ENCODE measurements around the gene LAPTM4A. TPM values are rescaled to one million over a fixed set of nuclear protein-coding genes. Genes with fewer than 3 reads are reported as not detected.

The LAPTM4A gene
- total RNA-seq, 1 experiment from 2014 or later, result 123 TPM

DNA sequence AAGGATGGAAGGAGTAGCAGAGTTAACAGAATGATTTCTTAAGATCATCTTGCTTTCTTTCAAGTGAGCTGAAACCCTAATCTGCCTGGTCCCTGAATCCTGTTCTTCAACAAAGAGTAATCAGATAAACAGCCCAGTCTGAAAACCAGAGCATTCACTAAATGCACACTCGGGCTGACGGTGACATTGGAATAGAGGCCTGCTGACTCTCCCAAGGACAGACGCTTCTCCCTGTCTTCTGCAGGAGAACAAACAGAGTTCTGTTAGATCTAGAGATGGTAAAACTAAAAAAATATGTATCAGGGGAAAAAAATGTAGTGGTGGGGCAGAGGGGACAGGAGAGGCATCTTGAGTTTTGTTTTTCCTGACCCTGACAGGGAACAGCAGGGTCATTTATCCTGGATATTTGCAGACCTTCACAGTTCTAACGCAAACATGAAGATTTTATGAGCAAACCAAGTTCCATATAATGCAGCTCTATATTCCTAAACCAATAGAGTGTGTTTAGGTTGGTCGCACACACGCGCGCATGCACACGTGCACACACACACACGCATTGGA is 46.3 kb downstream of the LAPTM4A start:
- TF ChIP-seq, protein P1, sequence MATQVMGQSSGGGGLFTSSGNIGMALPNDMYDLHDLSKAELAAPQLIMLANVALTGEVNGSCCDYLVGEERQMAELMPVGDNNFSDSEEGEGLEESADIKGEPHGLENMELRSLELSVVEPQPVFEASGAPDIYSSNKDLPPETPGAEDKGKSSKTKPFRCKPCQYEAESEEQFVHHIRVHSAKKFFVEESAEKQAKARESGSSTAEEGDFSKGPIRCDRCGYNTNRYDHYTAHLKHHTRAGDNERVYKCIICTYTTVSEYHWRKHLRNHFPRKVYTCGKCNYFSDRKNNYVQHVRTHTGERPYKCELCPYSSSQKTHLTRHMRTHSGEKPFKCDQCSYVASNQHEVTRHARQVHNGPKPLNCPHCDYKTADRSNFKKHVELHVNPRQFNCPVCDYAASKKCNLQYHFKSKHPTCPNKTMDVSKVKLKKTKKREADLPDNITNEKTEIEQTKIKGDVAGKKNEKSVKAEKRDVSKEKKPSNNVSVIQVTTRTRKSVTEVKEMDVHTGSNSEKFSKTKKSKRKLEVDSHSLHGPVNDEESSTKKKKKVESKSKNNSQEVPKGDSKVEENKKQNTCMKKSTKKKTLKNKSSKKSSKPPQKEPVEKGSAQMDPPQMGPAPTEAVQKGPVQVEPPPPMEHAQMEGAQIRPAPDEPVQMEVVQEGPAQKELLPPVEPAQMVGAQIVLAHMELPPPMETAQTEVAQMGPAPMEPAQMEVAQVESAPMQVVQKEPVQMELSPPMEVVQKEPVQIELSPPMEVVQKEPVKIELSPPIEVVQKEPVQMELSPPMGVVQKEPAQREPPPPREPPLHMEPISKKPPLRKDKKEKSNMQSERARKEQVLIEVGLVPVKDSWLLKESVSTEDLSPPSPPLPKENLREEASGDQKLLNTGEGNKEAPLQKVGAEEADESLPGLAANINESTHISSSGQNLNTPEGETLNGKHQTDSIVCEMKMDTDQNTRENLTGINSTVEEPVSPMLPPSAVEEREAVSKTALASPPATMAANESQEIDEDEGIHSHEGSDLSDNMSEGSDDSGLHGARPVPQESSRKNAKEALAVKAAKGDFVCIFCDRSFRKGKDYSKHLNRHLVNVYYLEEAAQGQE (IDR thresholded peaks at IDR 0.05; ENCODE audit: insufficient read depth in 1 of 2, low read depth in 2 of 2, low read length in 1 of 2), result no peak
- TF ChIP-seq SIN3A (IDR thresholded peaks at IDR 0.05; ENCODE audit: borderline replicate concordance, insufficient read depth, low read depth, low read length) (no peak), TCF7L2 (IDR thresholded peaks at IDR 0.05; ENCODE audit: low read depth, low read length) (no peak), POLR2AphosphoS5 (IDR thresholded peaks at IDR 0.05; ENCODE audit: low read depth, low read length) (no peak)
- TF ChIP-seq, protein P2, sequence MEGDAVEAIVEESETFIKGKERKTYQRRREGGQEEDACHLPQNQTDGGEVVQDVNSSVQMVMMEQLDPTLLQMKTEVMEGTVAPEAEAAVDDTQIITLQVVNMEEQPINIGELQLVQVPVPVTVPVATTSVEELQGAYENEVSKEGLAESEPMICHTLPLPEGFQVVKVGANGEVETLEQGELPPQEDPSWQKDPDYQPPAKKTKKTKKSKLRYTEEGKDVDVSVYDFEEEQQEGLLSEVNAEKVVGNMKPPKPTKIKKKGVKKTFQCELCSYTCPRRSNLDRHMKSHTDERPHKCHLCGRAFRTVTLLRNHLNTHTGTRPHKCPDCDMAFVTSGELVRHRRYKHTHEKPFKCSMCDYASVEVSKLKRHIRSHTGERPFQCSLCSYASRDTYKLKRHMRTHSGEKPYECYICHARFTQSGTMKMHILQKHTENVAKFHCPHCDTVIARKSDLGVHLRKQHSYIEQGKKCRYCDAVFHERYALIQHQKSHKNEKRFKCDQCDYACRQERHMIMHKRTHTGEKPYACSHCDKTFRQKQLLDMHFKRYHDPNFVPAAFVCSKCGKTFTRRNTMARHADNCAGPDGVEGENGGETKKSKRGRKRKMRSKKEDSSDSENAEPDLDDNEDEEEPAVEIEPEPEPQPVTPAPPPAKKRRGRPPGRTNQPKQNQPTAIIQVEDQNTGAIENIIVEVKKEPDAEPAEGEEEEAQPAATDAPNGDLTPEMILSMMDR (IDR thresholded peaks at IDR 0.05), result no peak
- H3K27me3 ChIP-seq (ENCODE audit: control insufficient read depth, insufficient read depth, low read length), result no peaks in the 10 kb centered on the region
- ATAC-seq (no peak), DNase-seq (ENCODE audit: low read depth, low spot score) (no peak)
- H3K4me1 ChIP-seq (ENCODE audit: control insufficient read depth, insufficient read depth, low read length), result no peaks in the 10 kb centered on the region
- H3K27ac ChIP-seq (ENCODE audit: low read length), result no peak overlapping the region
- H3K36me3 ChIP-seq (ENCODE audit: control insufficient read depth, insufficient read depth, low read length), result no peaks in the 10 kb centered on the region
- in situ Hi-C loops (cut with HindIII; ENCODE audit: low pct_unique_long_range_greater_than_20kb, low sequenced_read_pairs) (no loop called here), intact Hi-C loops (cut with micrococcal nuclease; ENCODE audit: unreplicated experiment) (no loop called here)
- CTCF ChIA-PET, result no interaction called here
- no peaks in the 10 kb centered on the region for H3K9me3 ChIP-seq (ENCODE audit: control insufficient read depth, insufficient read depth, low read depth, low read length)
- no TSS peak for BruUV-seq (replicated peaks)
- POLR2A ChIA-PET, result interaction anchor here (0.6 kb wide), 1 partner anchor 8 kb away, joined by 3 read pairs; no protein-coding TSS in a partner anchor
- no peak overlapping the region for H3K4me3 ChIP-seq (ENCODE audit: low read depth in 2 of 2, low read length in 2 of 2)

DNA sequence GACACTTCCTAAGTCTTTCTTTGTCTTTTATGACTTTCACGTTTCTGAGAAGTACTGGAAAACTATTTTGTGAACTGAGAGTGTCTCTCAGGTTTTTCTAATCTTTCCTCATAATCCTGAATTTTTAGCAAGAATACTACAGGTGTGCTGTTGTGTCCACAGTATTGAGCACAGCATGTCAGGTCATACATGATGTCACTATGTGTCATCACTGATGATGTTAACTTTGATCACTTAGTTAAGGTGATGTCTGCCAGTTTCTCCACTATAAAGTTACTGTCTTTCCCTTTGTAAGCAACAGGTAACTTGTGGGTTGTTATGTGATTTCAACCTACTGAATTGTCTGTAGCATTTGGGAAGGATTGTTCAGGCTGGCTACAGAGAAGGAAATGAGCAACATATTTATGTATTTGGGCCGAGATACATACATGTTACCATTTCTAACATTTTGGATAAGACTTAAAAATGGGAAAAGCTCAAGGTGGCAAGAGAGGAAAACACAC is 50.0 kb downstream of the LAPTM4A start:
- ChIA-PET POLR2A (no interaction called here), CTCF (no interaction called here)
- TF ChIP-seq, protein P2 (IDR thresholded peaks at IDR 0.05), result no peak
- TF ChIP-seq POLR2AphosphoS5 (IDR thresholded peaks at IDR 0.05; ENCODE audit: low read depth, low read length) (no peak), TCF7L2 (IDR thresholded peaks at IDR 0.05; ENCODE audit: low read depth, low read length) (no peak), SIN3A (IDR thresholded peaks at IDR 0.05; ENCODE audit: borderline replicate concordance, insufficient read depth, low read depth, low read length) (no peak)
- TF ChIP-seq, protein P1 (IDR thresholded peaks at IDR 0.05; ENCODE audit: insufficient read depth in 1 of 2, low read depth in 2 of 2, low read length in 1 of 2), result no peak
- no peaks in the 10 kb centered on the region for H3K9me3 ChIP-seq (ENCODE audit: control insufficient read depth, insufficient read depth, low read depth, low read length)
- no peaks in the 10 kb centered on the region for H3K4me1 ChIP-seq (ENCODE audit: control insufficient read depth, insufficient read depth, low read length)
- in situ Hi-C loops (cut with HindIII; ENCODE audit: low pct_unique_long_range_greater_than_20kb, low sequenced_read_pairs) (no loop called here), intact Hi-C loops (cut with micrococcal nuclease; ENCODE audit: unreplicated experiment) (no loop called here)
- BruUV-seq (replicated peaks), result no TSS peak
- H3K27ac ChIP-seq (ENCODE audit: low read length), result no peak overlapping the region
- DNase-seq (ENCODE audit: low read depth, low spot score) (no peak), ATAC-seq (no peak)
- no peaks in the 10 kb centered on the region for H3K27me3 ChIP-seq (ENCODE audit: control insufficient read depth, insufficient read depth, low read length)
- no peak overlapping the region for H3K4me3 ChIP-seq (ENCODE audit: low read depth in 2 of 2, low read length in 2 of 2)
- H3K36me3 ChIP-seq (ENCODE audit: control insufficient read depth, insufficient read depth, low read length), result no peaks in the 10 kb centered on the region
